GM21515 (cell line): ENCODE measurements around the gene GAREM1.
"Not testable (repeated sequence)": the region's sequence is repeated elsewhere in the genome, so short reads cannot be mapped to it uniquely, and the experiment has no call there.

Source experiments
- ATAC-seq: cut with Tn5 transposase; IDR thresholded peaks from one replicate; pipeline ENCODE4 v1.9.1; 2021; ENCODE audit not compliant: unreplicated experiment

Gene GAREM1

DNA sequence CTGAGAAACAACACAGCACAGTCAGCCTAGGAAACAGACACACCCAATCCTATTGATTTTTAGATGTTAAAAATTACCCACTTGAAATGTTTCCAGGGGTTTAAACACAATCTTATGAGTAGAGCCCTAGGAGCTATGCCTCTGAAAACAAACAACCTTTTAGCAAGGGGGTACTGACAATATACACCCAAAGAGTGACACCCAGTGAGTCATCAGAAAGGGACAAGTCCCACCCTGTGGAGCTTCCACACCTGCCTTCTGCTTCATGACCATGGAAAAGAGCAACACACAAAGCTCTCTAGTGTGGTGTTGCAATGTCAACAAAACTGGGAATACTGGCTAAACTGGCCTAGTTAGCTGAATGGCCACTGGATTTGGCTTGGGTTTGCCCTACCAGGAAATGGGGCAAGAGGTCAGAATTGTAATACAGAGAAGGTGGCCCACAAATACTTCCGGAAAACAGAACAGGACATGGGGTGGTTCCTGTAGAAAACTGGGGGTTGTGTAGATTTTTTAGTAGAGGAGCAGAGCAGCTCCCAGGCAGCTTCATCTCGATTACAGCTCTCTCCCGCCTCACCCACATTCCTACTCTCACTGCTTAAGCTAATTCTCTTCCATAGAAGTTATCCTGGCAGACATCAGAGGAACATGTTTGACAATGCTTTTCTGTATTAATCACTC, 98.2 kb downstream of the GAREM1 start:
- no peak for ATAC-seq

DNA sequence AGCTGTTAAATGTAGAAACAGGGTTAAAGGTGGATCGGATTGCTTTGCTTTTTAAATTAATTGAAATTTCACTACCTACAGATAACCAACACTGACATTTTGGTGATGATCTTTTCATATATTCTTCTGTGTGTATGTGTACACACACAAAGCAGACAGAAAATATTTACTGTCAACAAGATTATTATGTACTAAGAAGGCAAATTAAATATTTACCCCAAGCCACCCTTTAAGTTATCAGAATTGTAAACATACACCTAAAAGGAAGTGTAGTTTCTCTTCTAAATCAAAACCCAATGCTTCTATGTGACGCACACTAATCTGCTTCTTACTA, 98.7 kb downstream of the GAREM1 start:
- no peak for ATAC-seq

DNA sequence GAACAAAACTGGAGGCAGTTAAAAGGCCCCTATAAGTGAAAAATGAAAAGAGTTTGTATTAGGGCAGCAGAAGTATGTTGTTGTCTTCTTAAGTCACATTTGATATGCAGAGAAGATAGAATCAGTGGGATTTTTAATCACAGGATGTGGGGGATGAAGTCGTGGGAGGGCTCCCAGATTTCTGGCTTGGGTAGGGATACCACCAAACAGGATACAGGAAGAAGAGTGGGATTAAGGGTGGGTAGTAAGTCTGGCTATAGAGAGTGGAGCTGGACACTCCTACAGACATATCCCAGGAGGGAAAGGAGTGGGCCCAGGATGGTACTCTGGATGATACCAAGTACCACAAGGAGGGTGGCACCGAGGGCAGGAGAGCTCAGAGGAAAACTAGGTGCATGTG, 99.3 kb downstream of the GAREM1 start:
- no peak for ATAC-seq

DNA sequence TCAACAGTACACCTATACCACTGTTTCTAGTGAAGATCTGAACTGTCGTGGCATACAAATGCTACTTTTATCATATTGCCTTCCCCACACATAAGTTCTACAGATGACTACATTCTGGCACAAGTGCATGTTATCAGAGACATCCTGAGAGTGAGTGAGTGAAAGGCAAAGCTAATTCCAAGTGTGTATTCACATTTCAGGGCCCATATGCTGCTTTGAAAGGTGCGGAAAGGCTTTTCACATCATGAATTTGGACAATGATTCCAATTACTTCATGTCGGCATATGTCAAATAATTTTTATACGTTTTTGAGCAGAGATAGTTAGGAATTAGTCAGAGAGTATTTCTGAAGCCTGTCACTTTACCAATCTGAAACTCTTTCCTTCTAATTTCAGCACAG, 101.7 kb downstream of the GAREM1 start:
- ATAC-seq: no peak

DNA sequence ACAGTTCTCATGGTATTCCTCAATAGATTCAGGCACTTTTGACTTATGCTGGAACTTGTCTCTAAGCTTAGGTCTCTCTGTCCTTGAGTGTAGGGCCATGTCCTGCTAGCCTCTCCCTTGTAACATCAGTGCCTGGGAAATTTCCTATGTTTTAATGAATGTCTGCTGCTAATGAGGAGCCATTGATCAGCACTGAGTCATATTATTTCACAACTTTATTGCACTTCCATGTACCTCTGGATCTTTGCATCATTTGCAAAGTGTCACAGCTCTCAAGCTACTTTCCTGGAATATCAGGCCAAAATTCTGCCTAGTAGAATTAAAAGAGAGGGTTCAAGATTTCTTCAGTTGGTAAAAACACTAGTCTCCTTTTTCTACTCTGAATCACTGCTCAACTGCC, 102.5 kb downstream of the GAREM1 start:
- no peak for ATAC-seq

DNA sequence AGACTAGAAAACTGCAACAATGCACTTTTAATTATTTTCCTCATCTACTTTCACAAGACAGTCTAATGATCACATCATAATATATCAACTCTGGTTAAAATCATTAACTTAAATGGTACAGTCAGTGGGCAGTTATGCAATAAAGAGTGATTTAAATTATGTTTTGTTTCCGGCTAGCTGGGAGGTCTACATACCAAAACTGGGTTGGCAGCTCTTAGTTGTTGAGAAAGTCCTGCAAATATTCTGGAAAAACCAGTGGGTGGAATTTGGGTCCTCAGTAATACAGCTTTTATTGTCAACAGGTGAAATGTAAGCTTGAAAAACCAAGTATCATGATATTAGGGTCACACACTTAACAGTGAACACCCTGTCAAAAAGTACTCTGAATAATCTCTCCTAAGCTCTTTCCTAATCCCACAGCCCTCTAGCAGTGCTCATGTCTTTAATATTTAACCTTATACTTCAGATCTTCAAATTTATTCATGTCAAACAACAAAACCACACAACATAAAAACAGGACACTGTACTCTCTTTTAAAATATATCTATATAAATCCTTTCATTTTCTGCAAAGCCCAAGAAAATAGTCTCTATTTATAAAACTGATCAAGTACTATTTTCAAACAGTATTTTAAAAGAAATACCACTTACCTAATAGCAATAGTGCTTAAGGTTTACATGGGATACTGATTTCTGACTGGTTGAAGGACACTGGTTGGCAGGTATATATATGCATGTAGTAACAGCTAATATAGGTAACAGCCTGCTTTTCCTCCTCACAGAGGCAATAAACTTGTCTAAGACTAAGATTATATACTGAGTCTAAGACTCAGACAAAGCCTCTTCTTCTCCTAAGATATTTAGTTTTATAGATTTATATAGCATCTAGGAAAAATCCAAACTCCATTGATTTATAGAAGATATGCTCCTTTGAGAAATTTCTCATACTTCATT, 103.8 kb downstream of the GAREM1 start:
- ATAC-seq: no peak

DNA sequence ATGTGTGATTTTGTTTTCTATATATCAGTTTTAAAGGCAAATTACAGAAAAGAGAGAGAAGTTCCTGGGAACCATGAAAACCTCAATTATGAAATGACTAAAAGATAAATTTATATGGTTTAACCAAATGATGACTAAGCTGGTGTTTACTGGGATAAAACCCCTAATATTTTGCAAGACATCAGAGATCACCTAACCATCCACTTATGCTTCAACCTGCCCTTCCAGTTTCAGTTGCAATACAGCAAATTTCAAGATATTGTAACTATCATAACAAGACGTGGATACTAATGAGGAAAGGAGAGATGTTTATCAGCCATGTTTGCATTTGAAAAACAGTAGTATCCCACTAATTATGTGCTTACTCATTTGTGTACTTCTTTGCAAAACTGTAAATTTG, 108.2 kb downstream of the GAREM1 start:
- ATAC-seq: no peak

DNA sequence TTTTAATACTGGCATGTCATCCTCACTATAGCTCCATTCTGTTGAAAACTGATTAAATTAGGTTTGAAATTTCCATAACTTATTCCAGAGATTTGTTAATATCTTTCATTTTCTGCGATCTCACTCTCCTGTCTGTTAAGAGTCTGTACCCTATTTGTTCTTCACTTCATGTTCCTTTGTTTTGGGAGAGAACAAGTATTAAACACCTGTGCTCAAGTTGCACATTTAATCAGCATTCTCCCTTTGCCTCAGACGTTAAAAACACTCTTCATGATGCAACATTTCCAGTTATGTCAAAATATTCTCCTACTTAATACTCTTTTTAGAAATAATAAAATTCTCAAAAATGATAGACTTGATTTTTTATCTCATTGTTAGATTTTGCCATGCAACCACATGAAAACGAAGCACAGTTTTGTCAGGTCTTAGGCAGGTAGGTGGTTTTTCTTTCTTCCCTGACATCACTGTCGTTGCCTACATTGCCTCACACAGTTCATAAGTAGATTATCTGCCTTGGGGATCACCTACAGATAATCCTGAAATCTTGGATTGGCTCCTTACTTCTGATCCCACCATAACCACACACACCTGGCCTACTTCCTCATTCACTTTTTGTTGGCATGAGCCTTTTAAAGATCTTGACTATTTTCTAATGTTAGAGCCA, 109.9 kb downstream of the GAREM1 start:
- no peak for ATAC-seq

DNA sequence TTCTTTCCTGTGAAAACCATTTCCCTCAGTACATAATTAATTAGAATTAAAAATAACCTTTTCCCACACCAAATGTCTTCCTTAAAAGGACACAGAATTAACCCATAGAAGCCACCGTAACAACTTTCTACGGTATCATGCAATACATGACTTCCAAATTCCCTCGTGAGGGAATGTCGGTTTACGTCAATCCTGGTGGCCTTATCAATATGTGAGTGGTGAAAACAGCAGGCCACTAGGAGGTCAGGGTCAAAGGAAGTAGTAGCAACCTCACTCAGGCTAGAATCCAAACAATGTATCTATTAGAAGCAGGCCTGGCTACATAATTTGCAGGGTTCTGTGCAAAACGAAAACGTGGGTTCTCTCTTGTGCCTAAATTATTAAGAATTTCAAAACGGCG, 112.2 kb downstream of the GAREM1 start:
- ATAC-seq: no peak

DNA sequence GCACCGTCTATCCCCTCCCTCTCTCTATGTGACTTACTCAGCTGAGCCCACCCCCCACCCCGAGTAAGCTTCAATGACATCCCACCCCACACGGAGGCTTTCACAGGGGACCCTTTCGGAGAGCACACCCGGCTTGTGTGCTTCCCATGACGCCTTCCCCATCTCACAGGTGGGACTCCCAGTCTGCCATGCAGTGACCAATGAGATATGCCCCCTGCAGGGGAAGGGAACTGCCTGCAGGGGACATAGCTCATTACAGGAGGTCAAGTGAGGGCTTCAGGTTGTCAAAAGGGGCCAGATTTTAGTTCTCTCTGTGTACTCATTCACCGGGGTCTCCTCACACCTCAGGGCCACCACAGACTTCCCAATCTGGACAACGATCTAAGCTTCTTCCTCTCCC, 112.6 kb downstream of the GAREM1 start:
- ATAC-seq: no peak

DNA sequence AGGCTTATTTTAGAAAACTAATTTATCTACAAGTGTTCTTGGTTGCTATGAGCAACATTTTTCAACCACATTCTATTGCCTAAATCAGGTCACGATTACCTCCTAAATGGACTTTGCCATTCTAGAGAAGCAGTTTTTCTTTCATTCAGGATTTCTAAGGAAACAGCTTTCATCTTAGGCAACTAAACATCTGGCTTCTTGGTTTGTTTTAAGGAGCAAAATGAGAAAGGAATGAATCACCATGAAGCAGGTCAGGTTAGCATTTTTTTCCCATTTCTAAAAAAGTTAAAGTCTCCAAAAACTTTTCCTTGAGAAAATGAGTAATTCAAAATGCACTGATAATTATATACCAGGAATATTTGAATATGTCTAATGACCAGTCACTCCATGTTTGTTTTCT, 114.8 kb downstream of the GAREM1 start:
- no peak for ATAC-seq

DNA sequence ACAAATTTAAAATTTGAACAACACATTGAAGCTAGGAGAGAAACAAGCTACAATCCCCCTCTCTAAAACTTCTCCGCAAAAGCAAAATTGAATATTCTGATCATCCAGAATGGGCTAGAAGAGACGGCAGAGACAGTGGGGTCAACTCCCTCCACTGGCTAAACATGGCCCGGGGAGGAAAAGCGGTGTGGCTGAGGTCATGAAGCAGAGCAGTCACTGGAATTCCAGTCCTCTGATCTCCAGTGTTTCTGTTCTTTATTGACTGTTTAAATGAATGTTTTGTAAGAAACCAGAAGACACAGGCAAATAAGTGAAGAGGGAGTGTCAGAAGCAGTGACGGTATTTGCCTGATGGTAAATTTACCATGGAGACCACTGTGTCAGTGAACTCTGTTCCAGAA, 116.2 kb downstream of the GAREM1 start:
- no peak for ATAC-seq

DNA sequence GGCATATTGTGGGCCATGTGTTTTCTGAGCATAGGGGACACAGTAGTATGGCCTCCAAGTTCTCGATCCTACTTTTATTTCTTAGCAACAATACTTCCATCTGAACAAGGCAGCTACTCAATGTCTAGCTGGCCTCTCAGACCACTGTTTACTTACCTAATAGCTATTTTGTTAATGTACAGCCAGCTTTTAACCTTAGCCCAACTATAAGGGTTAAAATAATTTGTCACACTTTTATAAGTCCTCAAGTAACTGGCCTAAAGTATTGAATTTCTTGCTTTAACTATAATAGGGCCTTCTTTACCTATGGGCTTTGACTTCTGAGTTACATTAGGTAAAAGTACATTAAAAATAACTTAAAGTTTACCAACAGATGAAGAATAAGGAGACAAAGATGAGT, 117.4 kb downstream of the GAREM1 start:
- ATAC-seq: no peak

DNA sequence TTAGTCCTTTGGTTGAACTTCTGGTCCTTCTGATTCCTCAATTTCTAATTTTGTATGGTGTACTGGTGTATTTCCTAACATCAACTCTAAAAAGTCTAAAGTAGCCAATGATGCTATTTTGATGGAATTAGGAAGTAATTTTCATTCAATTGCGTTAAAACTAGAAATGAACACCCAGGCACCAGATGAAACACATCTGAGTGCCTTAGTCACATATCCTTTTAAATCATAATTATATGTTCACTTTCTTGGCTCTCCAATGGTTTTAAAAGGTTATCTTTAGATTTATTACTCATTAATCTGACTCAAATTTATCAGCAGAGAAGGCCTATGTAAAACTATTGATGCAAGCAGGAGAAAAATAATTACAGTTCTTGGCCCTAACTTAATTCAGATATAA, 119.7 kb downstream of the GAREM1 start:
- ATAC-seq: no peak

DNA sequence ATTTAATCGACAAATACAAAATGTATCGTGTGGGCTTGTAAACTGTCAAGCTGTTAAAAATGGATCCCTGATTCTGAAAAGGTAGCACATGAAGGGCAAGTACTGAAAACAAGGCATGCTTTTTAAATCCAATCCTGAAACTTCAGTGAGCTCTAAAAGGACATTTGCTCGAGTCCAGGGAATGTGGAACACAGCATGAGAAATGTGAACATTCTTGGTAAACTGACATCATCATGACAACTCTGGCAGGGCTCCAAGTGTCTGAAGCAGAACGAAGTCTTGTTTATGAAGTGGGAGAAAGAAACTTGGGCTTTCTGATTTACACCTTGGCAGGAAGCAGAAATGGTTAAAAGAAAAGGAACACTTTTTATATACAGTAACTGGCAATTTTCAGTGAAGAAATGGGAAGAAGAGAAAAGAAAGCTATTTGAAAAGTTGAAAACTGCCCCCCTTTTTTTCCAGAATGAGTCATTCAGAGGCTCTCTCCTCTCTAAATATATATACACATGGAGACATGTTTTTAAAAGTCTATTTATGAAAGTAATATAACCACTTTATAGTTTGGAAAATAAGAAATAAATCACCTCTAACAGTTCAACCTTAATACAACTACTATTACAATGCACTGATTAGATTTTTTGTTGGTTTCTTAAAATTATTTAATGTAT, 120.8 kb downstream of the GAREM1 start:
- no peak for ATAC-seq

DNA sequence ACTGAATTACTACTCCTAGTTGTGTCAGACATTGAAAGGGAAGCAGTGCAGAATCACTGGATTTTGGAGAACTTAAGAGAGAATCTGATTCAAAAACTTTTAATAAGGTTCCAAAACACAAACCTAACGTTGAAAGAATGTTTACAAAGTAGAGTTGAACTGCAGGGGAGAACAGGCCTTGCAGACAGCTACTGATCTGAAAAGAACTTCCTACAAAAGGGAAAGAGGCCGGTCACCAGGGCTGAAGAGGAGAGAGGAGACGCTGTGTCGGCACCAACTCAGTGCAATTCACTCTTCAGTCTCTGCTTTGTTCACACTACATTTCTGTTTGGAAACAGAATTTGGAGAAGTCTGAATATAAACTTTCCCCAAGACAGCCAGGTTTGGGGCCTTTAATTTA, 124.0 kb downstream of the GAREM1 start:
- no peak for ATAC-seq

DNA sequence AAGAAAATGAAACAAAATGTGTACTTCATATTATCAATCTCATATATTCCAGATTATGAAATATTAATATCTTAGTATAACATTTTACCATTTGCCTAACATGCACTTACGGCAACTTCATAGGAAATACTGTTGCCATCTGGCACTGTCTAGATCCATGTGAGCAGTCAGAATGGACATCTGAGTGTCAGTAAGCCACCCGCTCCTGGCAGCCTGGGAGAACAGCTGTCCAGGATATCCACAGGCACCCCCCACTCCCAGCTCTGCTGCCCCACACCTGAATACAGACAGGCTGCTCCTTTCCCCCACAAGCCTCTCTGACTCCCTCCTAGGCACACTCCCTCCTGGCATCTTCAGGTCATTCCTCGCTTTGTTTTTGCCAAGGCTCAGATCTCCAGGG, 127.0 kb downstream of the GAREM1 start:
- ATAC-seq: no peak

DNA sequence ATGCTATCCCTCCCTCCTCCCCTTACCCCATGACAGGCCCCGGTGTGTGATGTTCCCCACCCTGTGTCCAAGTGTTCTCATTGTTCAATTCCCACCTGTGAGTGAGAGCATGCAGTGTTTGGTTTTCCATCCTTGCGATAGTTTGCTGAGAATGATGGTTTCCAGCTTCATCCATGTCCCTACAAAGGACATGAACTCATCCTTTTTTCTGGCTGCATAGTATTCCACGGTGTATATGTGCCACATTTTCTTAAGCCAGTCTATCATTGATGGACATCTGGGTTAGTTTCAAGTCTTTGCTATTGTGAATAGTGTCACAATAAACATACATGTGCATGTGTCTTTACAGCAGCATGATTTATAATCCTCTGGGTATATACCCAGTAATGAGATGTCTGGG, 129.6 kb downstream of the GAREM1 start:
- ATAC-seq: not testable (repeated sequence)

DNA sequence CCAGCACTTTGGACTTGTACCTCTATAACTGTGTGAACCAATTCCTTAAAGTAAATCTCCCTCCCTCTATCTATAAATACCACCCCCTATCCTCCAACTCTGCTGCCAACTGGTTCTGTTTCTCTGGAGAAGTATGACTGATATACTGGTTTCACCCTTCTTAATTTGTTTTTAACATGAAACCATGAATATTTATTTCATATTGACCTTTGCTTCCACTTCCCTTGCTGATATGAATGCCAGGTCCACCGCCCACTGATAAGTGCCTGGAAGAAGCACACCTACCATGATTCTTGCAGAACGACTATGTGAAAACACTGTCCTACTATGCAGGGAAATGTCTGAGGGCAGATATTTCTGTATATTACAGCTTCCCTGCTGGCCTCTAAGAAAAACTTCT, 131.6 kb downstream of the GAREM1 start:
- no peak for ATAC-seq

DNA sequence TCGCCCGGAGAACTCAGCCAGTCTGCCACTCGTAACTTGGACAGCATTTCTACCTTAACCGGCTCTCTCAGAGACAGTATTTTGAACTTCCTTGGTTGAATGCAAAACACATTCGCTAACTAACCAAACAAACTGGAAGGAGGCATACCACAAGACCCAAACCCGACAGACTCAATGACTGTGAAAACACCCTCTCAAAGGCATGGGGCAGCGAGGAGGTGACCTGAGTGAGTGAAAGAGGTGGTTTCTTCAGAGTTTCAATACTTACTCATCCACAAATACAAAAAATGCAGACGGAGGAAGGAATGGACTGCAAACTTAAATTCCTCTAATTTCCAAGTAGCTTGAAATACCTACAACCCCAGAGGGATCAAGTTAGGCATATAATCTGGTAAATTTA, 132.9 kb downstream of the GAREM1 start:
- ATAC-seq: no peak

DNA sequence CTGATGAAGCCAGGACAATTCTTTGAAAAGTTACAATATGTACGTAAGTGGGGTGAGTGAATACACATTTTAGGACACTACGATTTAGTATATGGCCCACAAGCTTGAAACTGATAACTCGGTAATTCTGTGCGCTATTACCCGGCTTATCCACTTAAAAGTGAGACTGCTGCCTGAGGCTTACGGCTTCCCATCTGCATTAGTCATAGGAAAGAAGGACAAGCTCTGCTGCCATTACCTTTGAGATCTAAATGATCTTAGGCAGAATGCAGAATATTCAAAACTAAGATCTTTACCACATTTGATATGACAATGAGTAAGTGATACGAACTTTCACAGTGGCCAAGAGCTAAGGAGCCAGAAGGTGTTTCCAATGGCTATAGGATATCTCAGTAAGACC, 133.3 kb downstream of the GAREM1 start:
- ATAC-seq: no peak

DNA sequence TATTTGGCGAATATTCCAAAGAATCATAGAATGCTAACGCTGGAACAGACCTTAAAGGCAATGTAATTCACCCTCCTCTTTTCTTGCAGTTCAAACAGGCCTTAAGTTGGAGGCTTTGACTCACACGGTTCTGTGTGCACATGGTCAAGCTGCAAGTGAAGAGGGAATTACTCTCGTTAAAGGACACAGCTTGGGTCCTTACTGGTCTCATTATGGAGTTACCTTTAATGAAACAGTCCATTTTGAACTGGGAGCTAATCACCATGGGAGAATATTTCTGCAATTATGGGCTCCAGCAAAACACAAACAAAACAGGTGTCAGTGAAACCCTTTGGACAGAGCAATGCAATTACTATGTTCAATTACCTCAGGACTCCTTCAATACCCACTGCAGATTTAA, 135.5 kb downstream of the GAREM1 start:
- ATAC-seq: no peak
